ENCODE measurements around the gene CLEC4A. TPM values are rescaled to one million over a fixed set of nuclear protein-coding genes. Genes with fewer than 3 reads are reported as not detected.
"Not testable (repeated sequence)": the region's sequence is repeated elsewhere in the genome, so short reads cannot be mapped to it uniquely, and the experiment has no call there.

Gene CLEC4A
- total and polyA plus RNA-seq, 7 donors: 0.49 to 5.5 (median 3.4) TPM

GRCh38 chr12:8141647-8142046 is 18.2 kb downstream of the CLEC4A start:
- intact Hi-C loops (cut with DNase I); H3K27me3 ChIP-seq; H3K4me3 ChIP-seq; H3K9me3 ChIP-seq; H3K27ac ChIP-seq; H3K4me1 ChIP-seq; DNase-seq: not testable (repeated sequence)
- peaks cover 0 to 30% (median 3%) of the 10 kb centered on the region in 4 donors for H3K36me3 ChIP-seq
- WGBS, 2 donors: 74 to 87% methylated on average over 8 of the region's 8 CpGs

- H3K27ac ChIP-seq: no peak overlapping the region
- intact Hi-C loops (cut with DNase I): no loop called here
- no peak overlapping the region for H3K4me3 ChIP-seq
- no peaks in the 10 kb centered on the region for H3K9me3 ChIP-seq
- DNase-seq: no peak
- peaks cover 0 to 14% (median 3%) of the 10 kb centered on the region in 4 donors for H3K36me3 ChIP-seq
- H3K27me3 ChIP-seq: no peaks in the 10 kb centered on the region
- TF ChIP-seq POLR2AphosphoS5 (IDR thresholded peaks at IDR 0.05): no peak
- TF ChIP-seq, protein P1, sequence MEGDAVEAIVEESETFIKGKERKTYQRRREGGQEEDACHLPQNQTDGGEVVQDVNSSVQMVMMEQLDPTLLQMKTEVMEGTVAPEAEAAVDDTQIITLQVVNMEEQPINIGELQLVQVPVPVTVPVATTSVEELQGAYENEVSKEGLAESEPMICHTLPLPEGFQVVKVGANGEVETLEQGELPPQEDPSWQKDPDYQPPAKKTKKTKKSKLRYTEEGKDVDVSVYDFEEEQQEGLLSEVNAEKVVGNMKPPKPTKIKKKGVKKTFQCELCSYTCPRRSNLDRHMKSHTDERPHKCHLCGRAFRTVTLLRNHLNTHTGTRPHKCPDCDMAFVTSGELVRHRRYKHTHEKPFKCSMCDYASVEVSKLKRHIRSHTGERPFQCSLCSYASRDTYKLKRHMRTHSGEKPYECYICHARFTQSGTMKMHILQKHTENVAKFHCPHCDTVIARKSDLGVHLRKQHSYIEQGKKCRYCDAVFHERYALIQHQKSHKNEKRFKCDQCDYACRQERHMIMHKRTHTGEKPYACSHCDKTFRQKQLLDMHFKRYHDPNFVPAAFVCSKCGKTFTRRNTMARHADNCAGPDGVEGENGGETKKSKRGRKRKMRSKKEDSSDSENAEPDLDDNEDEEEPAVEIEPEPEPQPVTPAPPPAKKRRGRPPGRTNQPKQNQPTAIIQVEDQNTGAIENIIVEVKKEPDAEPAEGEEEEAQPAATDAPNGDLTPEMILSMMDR (IDR thresholded peaks at IDR 0.05): no peak
- no peak for TF ChIP-seq POLR2A (IDR thresholded peaks at IDR 0.05)
- no peak for TF ChIP-seq EP300 (IDR thresholded peaks at IDR 0.05)
- no peaks in the 10 kb centered on the region for H3K4me1 ChIP-seq
Observed at GRCh38 chr12:8143261-8143660, 19.8 kb downstream of the CLEC4A start.

DNA sequence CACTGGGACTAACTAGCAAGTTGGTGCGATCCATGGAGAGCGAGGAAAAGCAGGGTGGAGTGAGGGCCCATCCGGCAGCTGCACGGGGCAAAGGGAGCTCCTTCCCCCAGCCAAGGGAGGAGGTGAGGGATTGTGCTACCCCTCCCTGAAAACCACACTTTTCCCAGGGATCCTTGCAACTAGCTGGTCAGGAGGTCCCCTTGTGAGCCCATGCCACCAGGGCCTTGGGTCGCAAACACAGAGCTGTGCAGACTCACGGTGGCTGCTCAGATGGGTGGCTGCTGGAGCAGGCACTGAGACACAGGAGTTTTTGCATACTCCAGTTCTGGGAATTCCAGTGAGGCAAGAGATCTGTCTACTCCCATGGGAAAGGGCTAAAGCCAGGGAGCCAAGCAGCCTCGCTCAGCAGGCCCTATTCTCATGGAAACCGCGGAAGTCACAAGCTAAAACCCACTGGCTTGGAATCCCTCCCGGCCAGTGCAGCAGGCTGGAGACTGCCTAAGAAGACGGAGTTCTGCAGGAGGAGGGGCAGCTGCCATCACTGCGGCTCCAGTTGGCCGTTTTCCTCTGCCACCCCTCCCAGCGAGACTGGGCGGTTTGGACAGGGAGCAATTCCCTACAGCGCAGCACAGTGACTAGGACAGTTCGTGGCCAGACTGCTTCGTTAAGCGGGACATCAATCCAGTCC is 22.5 kb downstream of the CLEC4A start:
- WGBS, 2 donors: 55 to 65% methylated on average over 19 of the region's 19 CpGs
- Histone ChIP-seq H3K4me3 (peak overlapping the region in 3 of 4 donors; percentile 6 to 29 (median 15)), H3K27me3 (no peaks in the 10 kb centered on the region), H3K36me3 (no peaks in the 10 kb centered on the region), H3K4me1 (no peaks in the 10 kb centered on the region), H3K9me3 (no peaks in the 10 kb centered on the region), H3K27ac (peak overlapping the region in 2 of 4 donors; percentile 6 to 8)
- peak; percentile 62 for DNase-seq
- no peak for TF ChIP-seq POLR2A (IDR thresholded peaks at IDR 0.05)
- TF ChIP-seq, protein P1 (IDR thresholded peaks at IDR 0.05): no peak
- intact Hi-C loops (cut with DNase I): no loop called here

GRCh38 chr12:8146442-8146771 is 23.0 kb downstream of the CLEC4A start:
- 53 to 68% methylated on average over 4 of the region's 4 CpGs for WGBS, 2 donors
- no peaks in the 10 kb centered on the region for H3K36me3 ChIP-seq

DNA sequence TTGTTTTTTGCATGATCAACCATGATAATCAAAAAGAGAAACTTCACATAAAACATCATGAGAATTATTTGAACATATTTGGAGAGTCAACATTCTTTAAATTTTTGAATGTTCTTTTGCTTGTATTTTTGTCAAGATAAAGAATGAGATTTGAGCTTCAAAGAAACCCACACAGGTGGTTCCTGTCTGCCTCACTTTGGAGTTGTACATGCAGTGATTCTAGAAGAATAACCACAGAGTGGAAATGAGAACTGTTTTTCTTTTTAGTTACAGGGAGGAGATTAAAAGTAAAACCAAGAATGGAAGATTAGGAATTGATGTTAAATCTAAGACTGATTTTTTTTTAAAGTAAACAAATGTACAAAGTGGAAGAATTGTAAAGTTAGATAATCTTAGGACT is 31.1 kb downstream of the CLEC4A start:
- DNase-seq: no peak
- Histone ChIP-seq H3K4me1 (no peaks in the 10 kb centered on the region), H3K4me3 (no peak overlapping the region), H3K9me3 (no peaks in the 10 kb centered on the region), H3K27ac (no peak overlapping the region), H3K36me3 (no peaks in the 10 kb centered on the region), H3K27me3 (no peaks in the 10 kb centered on the region)
- no peak for TF ChIP-seq EP300 (IDR thresholded peaks at IDR 0.05)
- TF ChIP-seq, protein P1 (IDR thresholded peaks at IDR 0.05): no peak
- TF ChIP-seq POLR2AphosphoS5 (IDR thresholded peaks at IDR 0.05): no peak
- no peak for TF ChIP-seq POLR2A (IDR thresholded peaks at IDR 0.05)
- intact Hi-C loops (cut with DNase I): no loop called here

More at GRCh38 chr12:8146442-8146771, 23.0 kb downstream of the CLEC4A start:
- TF ChIP-seq, protein P1 (IDR thresholded peaks at IDR 0.05): no peak
- TF ChIP-seq EP300 (IDR thresholded peaks at IDR 0.05) (no peak), POLR2A (IDR thresholded peaks at IDR 0.05) (no peak), POLR2AphosphoS5 (IDR thresholded peaks at IDR 0.05) (no peak)
- peak overlapping the region in 3 of 4 donors; percentile 6 to 29 (median 15) for H3K4me3 ChIP-seq
- no peaks in the 10 kb centered on the region for H3K27me3 ChIP-seq
- peak overlapping the region in 2 of 4 donors; percentile 6 to 8 for H3K27ac ChIP-seq
- no peaks in the 10 kb centered on the region for H3K9me3 ChIP-seq
- intact Hi-C loops (cut with DNase I): no loop called here
- DNase-seq: no peak
- H3K4me1 ChIP-seq: no peaks in the 10 kb centered on the region

All from sigmoid colon (tissue), 7 donors.